C4-2B (cell line): ENCODE results near the gene HECA.

Experiments
- H3K27ac ChIP-seq: fragments of 450-650 bp; 2 replicates; pipeline ENCODE4 v1.5.1; 2017
- CTCF ChIP-seq: fragments of 450-650 bp; conservative IDR thresholded peaks from 2 replicates; pipeline ENCODE4 v1.5.1; 2017; ENCODE audit warnings: mild to moderate bottlenecking
- ZFX ChIP-seq: fragments of 450-650 bp; IDR thresholded peaks from 2 replicates; pipeline ENCODE4 v1.6.1; 2017

Gene HECA

GRCh38 chr6:139166238-139166955, 31.5 kb downstream of the HECA start:
- H3K27ac ChIP-seq = no peak overlapping the region
- TF ChIP-seq ZFX (no peak), CTCF (no peak)

- no peak overlapping the region for H3K27ac ChIP-seq
- TF ChIP-seq ZFX = no peak
- no peak for TF ChIP-seq CTCF
Measured at GRCh38 chr6:139166956-139167313, 32.1 kb downstream of the HECA start.

GRCh38 chr6:139172151-139172550, 37.3 kb downstream of the HECA start:
- no peak for TF ChIP-seq CTCF
- TF ChIP-seq ZFX = no peak
- H3K27ac ChIP-seq = no peak overlapping the region

GRCh38 chr6:139172567-139172966, 37.7 kb downstream of the HECA start:
- no peak overlapping the region for H3K27ac ChIP-seq
- TF ChIP-seq ZFX (no peak), CTCF (no peak)

GRCh38 chr6:139173172-139173571, 38.3 kb downstream of the HECA start:
- no peak for TF ChIP-seq ZFX
- no peak for TF ChIP-seq CTCF
- H3K27ac ChIP-seq = no peak overlapping the region

GRCh38 chr6:139173822-139174221, 38.9 kb downstream of the HECA start:
- H3K27ac ChIP-seq = no peak overlapping the region
- TF ChIP-seq ZFX (no peak), CTCF (no peak)

GRCh38 chr6:139174961-139175360, 40.1 kb downstream of the HECA start:
- no peak for TF ChIP-seq ZFX
- no peak for TF ChIP-seq CTCF
- no peak overlapping the region for H3K27ac ChIP-seq
